HG03159 (cell line): ENCODE results near the gene TBC1D8B.
A peak's percentile ranks its signal among the peaks of the same experiment; 100 is the strongest.
"Not testable (repeated sequence)": the region's sequence is repeated elsewhere in the genome, so short reads cannot be mapped to it uniquely, and the experiment has no call there.

Experiments used
- ATAC-seq: cut with Tn5 transposase; IDR thresholded peaks from one replicate; pipeline ENCODE4 v1.9.1; 2021; ENCODE audit warnings: mild to moderate bottlenecking, moderate library complexity; ENCODE audit not compliant: unreplicated experiment

Gene TBC1D8B

DNA sequence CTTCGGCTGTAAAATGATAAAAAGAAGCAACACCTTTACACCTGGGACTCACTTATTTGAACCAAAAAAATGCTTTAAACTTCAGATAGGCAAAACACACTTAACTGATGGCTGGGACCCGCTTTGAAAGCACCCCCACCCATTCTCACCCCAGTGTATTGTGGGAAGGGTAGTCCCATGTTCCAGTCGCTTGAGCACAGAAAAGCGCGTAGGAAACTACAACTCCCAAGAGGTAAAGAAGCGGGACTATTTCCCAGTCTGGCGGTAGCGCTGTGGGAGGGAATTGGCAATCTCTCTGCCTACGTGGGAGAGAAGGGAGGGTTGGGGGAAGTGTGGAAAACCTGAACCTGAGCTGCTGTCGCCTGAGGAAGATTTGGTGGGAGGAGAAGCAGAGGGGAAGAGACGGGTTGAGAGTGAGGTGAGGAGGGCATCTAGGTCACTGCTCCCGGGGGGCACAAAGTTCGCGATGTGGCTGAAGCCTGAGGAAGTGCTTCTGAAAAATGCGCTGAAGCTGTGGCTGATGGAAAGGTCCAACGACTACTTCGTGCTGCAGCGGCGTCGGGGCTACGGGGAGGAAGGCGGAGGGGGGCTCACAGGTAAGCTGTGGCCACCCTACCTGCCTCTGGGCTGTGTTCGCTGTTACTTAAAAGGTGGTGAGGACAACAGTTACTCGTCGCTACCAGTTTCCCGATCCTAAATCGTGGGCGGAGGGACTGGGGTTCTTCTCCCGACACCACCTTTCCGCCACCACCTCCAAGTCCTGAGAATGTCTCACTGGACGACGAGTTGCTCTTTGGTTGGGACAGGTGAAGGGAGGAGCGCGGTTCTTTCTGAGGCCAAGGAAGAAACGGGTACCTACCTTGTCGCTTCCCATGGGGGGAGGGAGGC, at the start of gene TBC1D8B:
TSS of gene TBC1D8B (plus strand) at position 286 of the 888 bp plus-strand sequence. CDS start at position 467, 181 bp downstream.
- peak; percentile 91 for ATAC-seq

DNA sequence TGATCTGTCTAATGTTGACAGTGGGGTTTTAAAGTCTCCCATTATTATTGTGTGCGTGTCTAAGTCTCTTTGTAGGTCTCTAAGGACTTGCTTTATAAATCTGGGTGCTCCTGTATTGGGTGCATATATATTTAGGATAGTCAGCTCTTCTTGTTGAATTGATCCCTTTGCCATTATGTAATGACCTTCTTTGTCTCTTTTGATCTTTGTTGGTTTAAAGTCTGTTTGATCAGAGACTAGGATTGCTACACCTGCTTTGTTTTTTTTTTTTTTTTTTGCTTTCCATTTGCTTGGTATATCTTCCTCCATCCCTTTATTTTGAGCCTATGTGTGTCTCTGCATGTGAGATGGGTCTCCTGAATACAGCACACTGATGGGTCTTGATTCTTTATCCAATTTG, 33.2 kb upstream of the TBC1D8B start:
- not testable (repeated sequence) for ATAC-seq

DNA sequence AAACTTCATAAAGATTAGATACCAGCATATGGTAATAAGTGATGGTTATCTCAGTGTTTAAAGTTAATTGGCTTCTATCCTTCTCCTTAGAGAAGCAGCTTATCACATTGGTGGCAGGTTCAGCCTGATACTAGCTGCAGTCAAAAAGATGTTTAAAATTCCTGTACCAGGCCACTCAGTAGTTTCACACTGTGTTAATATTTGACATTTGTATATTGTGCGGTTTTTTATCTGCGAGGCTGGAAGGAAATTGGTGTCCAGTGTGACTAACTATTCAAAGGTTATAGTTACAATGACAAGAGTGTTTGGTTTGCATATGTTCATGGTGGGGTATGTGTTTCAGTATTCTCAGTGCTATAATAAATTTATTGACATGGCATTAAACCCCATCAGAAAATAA, 27.5 kb upstream of the TBC1D8B start:
- no peak for ATAC-seq

DNA sequence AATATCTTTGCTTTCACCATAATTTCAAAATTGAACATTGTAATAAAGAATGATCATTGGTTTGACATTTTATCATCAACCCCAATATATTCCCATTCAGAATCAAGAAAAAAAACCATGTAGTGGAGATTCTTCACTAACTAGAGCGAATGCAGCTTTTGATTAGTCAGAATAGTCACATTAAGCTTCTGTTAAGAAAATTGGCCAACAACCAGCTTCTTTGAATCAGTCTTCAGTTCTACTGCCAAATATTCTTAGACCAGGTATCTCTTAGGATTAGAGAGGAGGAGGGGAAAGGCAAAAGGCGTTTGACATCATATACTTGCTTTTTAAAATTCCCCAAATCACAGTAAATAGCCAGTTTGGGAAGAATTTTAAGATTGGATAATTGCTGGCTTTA, 22.2 kb upstream of the TBC1D8B start:
- ATAC-seq = no peak

DNA sequence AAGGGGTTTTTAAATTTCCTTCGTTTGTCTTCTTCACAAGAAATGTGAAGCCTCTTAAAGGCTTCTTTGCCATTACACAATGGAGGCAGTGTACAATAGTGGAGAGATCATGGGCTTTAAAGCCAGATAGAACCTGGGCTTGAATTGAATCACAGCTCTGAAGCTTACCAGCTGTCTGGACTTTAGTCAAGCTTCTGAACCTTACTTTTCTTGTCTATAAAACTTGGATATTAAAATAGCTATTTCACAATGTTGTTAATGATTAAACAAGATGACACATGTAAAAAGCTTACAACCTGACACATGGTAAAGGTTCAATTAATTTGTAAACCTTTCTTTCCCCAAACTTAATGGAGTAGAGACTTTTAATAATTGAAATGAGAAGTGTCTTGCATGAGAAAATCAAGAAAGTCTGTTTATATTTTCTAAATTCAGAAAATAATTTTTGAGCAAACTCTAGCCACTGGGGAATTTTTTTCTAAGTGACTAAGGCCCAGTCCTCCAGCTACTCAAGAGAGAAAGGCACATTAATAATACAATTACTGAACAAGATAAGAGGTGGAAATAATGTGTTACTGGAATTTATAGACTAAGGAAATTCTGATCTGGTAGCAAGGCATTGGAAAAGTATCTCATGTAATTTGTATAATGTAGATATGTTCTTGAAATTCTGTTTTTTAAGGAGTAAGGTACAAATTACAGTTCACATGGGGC, 21.7 kb upstream of the TBC1D8B start:
- ATAC-seq = no peak

DNA sequence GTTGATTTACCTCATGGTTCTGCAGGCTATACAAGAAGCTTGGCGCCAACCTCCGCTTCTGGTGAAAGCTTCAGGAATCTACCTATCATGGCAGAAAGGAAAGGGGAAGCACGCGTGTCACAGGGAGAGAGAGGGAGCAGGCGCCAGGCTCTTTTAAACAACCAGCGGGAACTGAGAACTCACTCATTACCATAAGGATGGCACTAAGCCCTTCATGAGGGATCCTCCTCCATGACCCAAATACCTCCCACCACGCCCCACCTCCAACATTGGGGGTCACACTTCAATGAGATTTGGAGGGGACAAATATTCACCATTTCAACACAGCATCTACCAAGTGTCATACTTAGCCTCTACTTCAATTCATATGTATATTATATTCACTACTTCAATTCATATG, 18.8 kb upstream of the TBC1D8B start:
- no peak for ATAC-seq

DNA sequence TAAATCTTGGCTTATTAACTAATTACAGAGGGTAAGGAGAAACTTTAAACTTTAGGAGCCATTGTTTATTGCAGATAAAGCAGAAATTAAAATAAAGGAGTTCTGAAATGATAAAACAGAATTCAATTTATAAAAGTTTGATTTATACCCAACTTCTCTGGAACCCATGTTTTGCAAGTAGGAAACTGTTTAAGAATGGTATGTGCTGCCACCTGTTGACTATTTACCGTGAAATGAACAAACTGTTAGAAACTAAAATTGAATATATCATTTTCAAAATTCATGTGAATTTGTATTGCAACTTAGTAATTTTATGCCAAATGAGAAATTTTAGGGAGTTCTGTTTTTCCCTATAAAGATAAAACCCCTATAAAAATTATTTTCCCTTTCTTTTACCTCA, 11.0 kb upstream of the TBC1D8B start:
- no peak for ATAC-seq

DNA sequence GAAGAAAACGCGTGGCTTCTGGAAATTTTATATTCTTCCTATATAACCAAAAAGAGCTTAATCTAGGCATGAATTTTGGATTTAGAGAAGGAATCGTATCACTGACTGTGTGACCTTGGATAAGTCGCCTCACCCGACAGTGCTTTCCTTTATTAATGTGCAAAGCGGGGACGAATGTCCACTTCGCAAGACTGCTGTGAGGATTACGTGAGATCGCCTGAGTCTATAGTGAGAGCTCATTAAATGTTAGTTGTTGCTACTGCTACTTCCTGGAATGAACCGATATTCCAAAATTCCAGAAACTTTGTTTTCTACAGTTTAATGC, 448 bp upstream of the TBC1D8B start:
- peak; percentile 9 for ATAC-seq

DNA sequence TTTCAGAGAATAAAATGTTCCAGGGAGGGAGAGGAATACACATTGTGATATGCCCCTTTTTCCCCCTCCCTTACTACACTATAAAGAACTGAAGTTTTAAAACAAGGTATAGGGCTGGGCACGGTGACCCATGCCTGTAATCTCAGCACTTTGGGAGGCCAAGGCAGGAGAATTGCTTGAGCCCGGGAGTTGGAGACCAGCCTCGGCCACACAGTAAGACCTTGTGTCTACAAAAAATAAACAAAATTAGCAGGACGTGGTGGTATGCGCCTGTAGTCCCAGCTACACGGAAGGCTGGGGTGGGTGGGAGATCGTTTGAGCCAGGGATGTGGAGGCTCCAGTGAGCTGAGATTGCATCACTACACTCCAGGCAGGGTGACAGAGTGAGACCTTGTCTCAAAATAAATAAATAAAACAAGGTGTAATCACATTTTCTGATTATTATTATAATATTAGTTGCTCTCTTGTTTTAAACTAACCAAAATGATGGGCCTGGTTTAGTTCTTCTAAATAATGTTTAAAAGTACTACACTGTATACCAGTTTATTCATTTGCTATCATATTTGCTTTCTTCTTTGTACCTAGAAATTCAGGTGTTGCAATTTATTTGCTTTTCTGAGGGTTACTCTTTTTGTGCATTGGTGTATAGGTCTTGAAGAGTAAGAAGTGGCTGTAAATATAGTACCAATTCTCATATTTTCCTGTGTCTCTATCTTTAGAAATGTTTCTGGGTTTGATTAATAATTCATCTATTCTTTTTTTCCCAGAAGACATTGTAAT, 8.8 kb downstream of the TBC1D8B start:
- no peak for ATAC-seq

DNA sequence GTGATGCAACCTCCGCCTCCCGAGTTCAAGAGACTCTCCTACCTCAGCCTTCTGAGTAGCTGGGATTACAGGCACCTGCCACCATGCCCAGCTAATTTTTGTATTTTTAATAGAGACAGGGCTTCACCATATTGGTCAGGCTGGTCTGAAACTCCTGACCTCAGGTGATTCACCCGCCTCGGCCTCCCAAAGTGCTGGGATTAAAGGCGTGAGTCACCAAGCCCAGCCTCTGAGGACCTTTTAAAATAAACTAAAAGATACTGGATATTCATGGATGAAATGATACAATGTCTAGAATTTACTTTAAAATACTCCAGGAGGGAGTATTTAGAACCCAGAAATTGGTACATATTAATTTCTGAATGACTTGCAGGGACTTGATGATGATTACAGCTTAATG, 10.5 kb downstream of the TBC1D8B start:
- ATAC-seq = not testable (repeated sequence)

DNA sequence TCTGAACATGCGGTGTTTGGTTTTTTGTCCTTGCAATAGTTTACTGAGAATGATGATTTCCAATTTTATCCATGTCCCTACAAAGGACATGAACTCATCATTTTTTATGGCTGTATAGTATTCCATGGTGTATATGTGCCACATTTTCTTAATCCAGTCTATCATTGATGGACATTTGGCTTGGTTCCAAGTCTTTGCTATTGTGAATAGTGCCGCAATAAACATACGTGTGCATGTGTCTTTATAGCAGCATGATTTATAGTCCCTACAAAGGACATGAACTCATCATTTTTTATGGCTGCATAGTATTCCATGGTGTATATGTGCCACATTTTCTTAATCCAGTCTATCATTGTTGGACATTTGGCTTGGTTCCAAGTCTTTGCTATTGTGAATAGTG, 11.6 kb downstream of the TBC1D8B start:
- not testable (repeated sequence) for ATAC-seq

DNA sequence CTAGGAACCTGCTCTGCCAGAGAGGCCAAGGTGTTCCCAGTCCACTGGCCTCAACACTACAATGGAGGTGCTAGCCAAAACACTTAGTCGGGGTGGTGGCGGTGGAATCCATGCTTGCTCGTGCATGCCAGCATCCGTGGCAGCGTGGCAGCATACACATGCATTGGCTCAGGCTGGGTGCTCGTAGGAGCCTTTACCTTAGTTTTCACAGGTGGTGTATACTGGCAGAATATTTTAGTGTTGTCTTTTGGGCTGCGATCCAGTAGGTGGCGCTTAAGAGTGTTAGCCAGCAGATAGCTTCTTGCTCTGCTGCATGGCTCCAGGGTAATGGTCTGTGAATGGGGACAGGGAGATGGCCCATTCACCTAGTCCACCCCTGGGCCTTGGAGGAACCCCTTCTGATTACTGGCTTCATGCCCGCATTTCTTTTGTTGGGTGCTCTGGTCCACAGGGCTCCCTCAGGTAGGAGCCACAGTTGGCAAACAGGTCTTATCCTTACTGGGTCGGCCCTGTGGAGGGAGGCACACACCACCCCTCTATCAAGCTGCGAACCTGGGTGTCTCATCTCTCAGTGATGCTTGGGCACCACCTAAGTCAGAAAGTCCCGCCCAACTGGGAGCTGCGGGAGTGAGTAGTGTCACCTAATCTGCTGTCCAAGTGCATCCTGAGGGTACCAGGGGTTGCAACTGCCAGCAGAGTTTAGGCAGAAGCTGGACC, 60.7 kb downstream of the TBC1D8B start:
- ATAC-seq = peak; percentile 95

DNA sequence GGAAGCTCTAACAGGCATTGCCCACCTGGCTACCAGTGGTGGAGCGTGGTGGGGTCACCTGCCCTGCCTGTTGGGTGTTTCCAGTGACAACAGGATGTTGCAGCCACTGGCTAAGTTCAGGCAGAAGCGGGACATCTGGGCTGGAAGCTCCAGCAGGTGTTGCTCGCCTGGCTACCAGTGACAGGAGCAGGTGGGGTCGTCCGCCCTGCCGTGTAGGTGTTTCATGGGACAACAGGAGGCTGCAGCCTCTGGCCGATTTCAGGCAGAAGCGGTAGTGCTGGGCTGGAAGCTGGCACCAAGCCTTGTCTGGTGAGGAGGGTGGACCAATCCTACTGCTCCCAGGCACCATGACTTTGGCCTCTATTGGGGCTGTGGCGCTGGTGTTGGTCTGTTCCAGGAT, 61.2 kb downstream of the TBC1D8B start:
- ATAC-seq = peak; percentile 16

DNA sequence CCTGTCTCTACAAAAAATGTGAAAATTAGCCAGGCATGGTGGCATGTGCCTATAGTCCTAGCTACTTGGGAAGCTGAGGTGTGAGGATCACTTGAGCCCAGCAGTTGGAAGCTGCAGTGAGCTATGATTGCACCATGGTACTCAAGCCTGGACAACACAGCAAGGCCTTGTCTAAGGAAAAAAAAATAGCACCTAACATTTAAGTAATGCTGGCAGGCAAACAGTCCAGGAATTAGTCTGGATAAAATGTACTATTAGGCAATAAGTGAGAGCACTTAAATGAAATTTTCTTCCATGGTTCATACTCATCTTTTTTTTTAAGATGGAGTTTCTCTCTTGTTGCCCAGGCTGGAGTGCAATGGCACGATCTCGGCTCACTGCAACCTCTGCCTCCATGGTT, 70.3 kb downstream of the TBC1D8B start:
- not testable (repeated sequence) for ATAC-seq

DNA sequence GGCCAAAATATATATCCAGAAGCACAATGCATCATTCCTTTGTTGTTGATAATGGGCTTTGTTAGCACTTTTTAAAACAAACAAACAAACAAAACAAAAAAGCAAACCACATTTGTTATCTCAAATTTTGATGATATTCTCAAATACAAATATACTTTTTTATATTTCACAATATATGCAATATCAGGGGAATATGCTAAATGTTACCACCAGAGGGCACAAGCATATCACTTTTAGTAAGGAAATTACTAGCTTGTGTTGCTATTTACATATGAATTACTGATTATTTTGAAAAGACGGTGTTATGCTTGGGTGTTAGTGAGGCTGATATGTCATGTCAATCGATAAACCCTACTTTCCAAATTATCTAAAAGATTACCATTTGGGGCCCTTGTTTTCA, 71.6 kb downstream of the TBC1D8B start:
- no peak for ATAC-seq

DNA sequence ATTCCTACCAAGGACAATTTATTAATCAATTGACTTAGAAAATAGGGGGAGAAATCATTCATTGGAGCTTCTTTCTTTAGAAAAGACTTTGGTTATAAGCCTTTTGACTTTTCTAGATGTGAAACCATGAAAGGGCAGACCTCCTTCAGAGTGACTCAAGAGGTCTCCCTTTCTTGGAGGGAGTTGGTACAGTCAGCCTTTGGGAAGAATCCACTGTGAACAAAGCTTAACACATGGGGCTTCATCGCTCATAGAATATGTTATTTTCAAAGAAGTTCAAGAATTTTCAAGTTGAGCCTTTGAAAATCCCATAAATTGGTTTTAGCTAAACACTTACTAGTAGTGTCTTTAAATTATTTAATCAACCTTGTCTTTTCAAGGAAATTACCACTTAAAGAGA, 72.7 kb downstream of the TBC1D8B start:
- no peak for ATAC-seq

DNA sequence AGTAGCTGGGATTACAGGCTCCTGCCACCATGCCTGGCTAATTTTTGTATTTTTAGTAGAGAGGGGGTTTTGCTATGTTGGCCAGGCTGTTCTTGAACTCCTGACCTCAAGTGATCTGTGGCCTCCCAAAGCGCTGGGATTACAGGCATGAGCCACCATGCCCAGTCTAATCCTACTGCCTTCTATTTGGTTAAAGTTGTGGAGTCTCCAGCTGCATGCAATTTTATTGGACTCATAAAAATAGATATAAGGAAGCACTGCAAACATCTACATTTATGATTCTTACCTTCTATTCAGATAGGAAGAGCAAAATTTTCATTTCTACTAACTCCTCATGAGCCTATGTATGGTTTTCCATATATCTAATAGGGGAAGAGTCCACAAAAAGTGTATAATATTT, 87.0 kb downstream of the TBC1D8B start:
- ATAC-seq = no peak

DNA sequence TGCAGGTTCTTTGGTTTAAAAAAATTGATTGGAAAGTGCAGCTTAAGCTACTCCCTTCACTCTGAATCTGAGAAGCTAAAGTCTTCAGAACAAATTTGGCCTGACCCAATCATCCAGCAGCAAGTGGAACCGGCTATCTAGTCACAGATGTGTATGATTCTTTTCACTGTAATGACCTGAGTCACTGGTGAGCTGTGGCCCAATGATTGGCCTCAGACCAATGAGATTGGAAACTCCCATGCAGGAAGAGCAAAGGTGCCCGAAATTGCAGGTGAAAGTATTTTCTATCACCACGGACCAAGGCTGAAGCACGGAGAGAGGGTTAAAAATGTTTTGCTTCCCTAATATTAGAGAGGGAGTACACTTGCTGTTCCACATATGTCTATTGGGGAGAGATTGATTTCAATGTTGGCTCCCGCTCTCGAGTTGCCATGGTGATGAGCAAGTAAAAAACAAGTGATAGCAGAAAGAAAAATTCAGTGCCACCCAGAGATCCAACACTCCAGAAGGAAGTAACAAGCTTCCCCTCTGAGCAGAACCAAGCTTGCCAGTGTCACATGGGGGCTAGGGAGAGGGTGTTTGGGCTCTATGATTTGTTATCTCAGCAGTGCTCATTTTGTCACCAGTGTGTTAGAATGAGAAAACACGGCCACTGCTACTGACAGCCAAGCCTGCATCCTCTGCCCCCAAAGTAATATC, 89.4 kb downstream of the TBC1D8B start:
- ATAC-seq = no peak

DNA sequence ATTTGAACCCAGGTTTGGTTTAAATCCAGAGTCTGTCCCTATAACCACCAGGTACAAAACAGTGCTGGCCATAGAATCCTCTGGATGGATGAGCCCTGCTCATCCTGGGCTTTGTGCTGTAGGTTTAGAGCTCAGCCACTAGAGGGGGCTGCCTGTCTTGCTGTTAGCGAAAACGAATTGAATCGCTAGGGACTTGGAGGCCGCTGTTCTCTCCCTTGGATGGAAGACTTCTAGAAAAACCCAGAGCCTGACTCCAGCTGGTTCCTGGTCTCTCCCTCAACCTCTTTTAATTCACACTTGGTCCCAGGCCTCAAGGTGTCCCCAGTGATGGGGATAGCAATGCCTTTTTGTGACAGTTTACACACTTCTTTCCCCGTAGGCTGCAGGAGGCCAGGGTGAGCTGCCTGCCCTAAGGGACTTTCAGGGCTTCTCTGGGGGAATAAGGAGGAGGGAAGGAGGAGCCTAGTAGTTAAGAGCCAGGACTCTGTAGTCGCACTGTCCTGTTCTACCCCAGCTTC, 92.0 kb downstream of the TBC1D8B start:
- peak; percentile 81 for ATAC-seq

DNA sequence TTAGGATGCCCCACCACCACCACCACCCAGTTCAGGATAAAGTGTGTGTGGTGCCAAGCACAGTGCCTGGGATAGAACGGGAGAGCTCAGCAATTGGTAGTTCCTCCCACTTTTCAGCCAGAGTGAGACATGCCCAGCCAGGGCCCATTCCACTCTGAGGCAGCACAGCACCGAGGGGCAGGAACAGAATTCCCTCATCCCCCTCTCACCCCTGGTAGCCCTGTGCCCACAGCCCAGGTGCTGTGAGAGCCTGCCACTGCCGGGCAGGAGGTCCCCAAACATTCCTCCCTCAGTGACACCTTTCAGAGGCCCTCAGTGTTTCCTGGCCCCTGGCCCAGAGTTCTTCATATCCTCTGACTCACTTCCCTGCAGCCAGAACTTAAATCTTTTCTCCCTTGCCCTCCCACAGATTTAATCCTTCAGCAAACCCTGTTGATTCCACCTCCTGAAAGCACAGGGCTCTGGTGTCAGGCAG, 92.5 kb downstream of the TBC1D8B start:
- peak; percentile 7 for ATAC-seq
